ENCODE results near the gene ACACA.

ACACA gene

GRCh38 chr17:37037590-37038155 is 369.0 kb downstream of the ACACA start:
- DNase-seq (ENCODE audit: low spot score): no peak
